H9 (cell line): ENCODE results near the gene PRR36. TPM values are rescaled to one million over a fixed set of nuclear protein-coding genes. Genes with fewer than 3 reads are reported as not detected.

Experiments
- DNase-seq: peaks from one replicate; pipeline ENCODE4 v3.0.0-alpha.2; 2017
- H2AFZ ChIP-seq: one replicate; pipeline ENCODE4 v1.6.1; 2013; ENCODE audit warnings: mild to moderate bottlenecking, low read length, control low read depth, moderate library complexity
- H2AK5ac ChIP-seq: 2 replicates; pipeline ENCODE4 v1.6.1; 2013; ENCODE audit warnings: low read length, control low read depth, mixed read lengths; ENCODE audit not compliant: insufficient read length
- H2BK120ac ChIP-seq: one replicate; pipeline ENCODE4 v1.6.1; 2013; ENCODE audit warnings: low read depth, mild to moderate bottlenecking, low read length, control low read depth, inconsistent platforms; ENCODE audit not compliant: poor library complexity, severe bottlenecking
- H2BK12ac ChIP-seq: 2 replicates; pipeline ENCODE4 v1.6.1; 2013; ENCODE audit warnings: low read length, control low read depth, mixed read lengths, low read depth; ENCODE audit not compliant: insufficient read length
- H2BK15ac ChIP-seq: 2 replicates; pipeline ENCODE4 v1.6.1; 2013; ENCODE audit warnings: low read depth, low read length, control low read depth
- H2BK20ac ChIP-seq: one replicate; pipeline ENCODE4 v1.6.1; 2013; ENCODE audit warnings: low read depth, mild to moderate bottlenecking, low read length, control low read depth, inconsistent platforms; ENCODE audit not compliant: poor library complexity, severe bottlenecking
- H2BK5ac ChIP-seq: 2 replicates; pipeline ENCODE4 v1.6.1; 2013; ENCODE audit warnings: low read length, control low read depth, mixed read lengths; ENCODE audit not compliant: insufficient read length
- H3K14ac ChIP-seq: 2 replicates; pipeline ENCODE4 v1.6.1; 2013; ENCODE audit warnings: low read length, control low read depth; ENCODE audit not compliant: insufficient read depth
- H3K18ac ChIP-seq: 2 replicates; pipeline ENCODE4 v1.6.1; 2013; ENCODE audit warnings: low read depth, mild to moderate bottlenecking, mixed read lengths, low read length, control low read depth; ENCODE audit not compliant: insufficient read length
- H3K23ac ChIP-seq: 2 replicates; pipeline ENCODE4 v1.6.1; 2013; ENCODE audit warnings: low read length, control low read depth, mixed read lengths, low read depth; ENCODE audit not compliant: insufficient read length
- H3K23me2 ChIP-seq: 2 replicates; pipeline ENCODE4 v1.6.1; 2013; ENCODE audit warnings: low read depth, mild to moderate bottlenecking, mixed read lengths, low read length, control low read depth; ENCODE audit not compliant: insufficient read length, poor library complexity, severe bottlenecking
- H3K27ac ChIP-seq: 2 replicates; pipeline ENCODE4 v1.5.1; 2013; ENCODE audit warnings: low read length, control low read depth, mixed read lengths, low read depth; ENCODE audit not compliant: insufficient read length
- H3K27me3 ChIP-seq: 2 replicates; pipeline ENCODE4 v1.6.1; 2013; ENCODE audit warnings: low read length, control low read depth, inconsistent platforms; ENCODE audit not compliant: insufficient read depth
- H3K4ac ChIP-seq: 2 replicates; pipeline ENCODE4 v1.6.1; 2013; ENCODE audit warnings: low read depth, mild to moderate bottlenecking, control low read depth, inconsistent platforms, low read length, moderate library complexity
- H3K4me1 ChIP-seq: 2 replicates; pipeline ENCODE4 v1.6.1; 2013; ENCODE audit warnings: low read length, control low read depth, inconsistent platforms; ENCODE audit not compliant: insufficient read depth
- H3K4me2 ChIP-seq: 2 replicates; pipeline ENCODE4 v1.6.1; 2013; ENCODE audit warnings: low read length, control low read depth, mixed read lengths; ENCODE audit not compliant: insufficient read length, insufficient read depth
- H3K56ac ChIP-seq: 2 replicates; pipeline ENCODE4 v1.6.1; 2013; ENCODE audit warnings: low read depth, mild to moderate bottlenecking, mixed read lengths, low read length, control low read depth; ENCODE audit not compliant: insufficient read length
- H3K79me1 ChIP-seq: 2 replicates; pipeline ENCODE4 v1.6.1; 2013; ENCODE audit warnings: low read depth, mild to moderate bottlenecking, moderate library complexity, low read length, control low read depth, inconsistent platforms; ENCODE audit not compliant: insufficient read depth, poor library complexity, severe bottlenecking
- H3K79me2 ChIP-seq: 2 replicates; pipeline ENCODE4 v1.6.1; 2013; ENCODE audit warnings: low read length, control low read depth, inconsistent platforms; ENCODE audit not compliant: insufficient read depth
- H3K9ac ChIP-seq: 2 replicates; pipeline ENCODE4 v1.6.1; 2013; ENCODE audit warnings: low read length, control low read depth, mixed read lengths; ENCODE audit not compliant: insufficient read length; ENCODE audit errors: extremely low read depth
- H3K9me3 ChIP-seq: one replicate; pipeline ENCODE4 v1.6.1; 2013; ENCODE audit warnings: low read depth, low read length, inconsistent platforms; ENCODE audit not compliant: control insufficient read depth
- H3T11ph ChIP-seq: one replicate; pipeline ENCODE4 v1.6.1; 2013; ENCODE audit warnings: mild to moderate bottlenecking, low read length, control low read depth, inconsistent platforms
- H4K20me1 ChIP-seq: one replicate; pipeline ENCODE4 v1.6.1; 2013; ENCODE audit not compliant: control insufficient read depth, insufficient read length, insufficient read depth
- H4K5ac ChIP-seq: 2 replicates; pipeline ENCODE4 v1.6.1; 2013; ENCODE audit warnings: low read depth, mild to moderate bottlenecking, mixed read lengths, low read length, control low read depth; ENCODE audit not compliant: insufficient read length
- H4K8ac ChIP-seq: replicated peaks from 2 replicates; pipeline ENCODE4 v1.6.1; 2013; ENCODE audit warnings: low read length, control low read depth, mixed read lengths, low read depth; ENCODE audit not compliant: insufficient read length
- H4K91ac ChIP-seq: 2 replicates; pipeline ENCODE4 v1.6.1; 2013; ENCODE audit warnings: low read depth, mild to moderate bottlenecking, moderate library complexity, mixed read lengths, low read length, control low read depth; ENCODE audit not compliant: insufficient read length
- H3K27ac Mint-ChIP-seq, 3 experiments: 2 replicates in 2 of 3; 3 replicates in 1 of 3; pipeline ENCODE4 v1.8.0; 2020 to 2021; ENCODE audit warnings: mixed read lengths in 3 of 3, mild to moderate bottlenecking in 1 of 3, moderate library complexity in 1 of 3
- H3K27me3 Mint-ChIP-seq: 2 replicates; pipeline ENCODE4 v1.8.0; 2021; ENCODE audit warnings: low read depth, mild to moderate bottlenecking, moderate library complexity, mixed read lengths
- H3K36me3 Mint-ChIP-seq, 3 experiments: 2 replicates in 2 of 3; 3 replicates in 1 of 3; pipeline ENCODE4 v1.8.0; 2020 to 2021; ENCODE audit warnings: low read depth in 3 of 3, mixed read lengths in 3 of 3; ENCODE audit not compliant: insufficient read depth in 1 of 3
- H3K4me1 Mint-ChIP-seq, 2 experiments: 2 replicates each; pipeline ENCODE4 v1.8.0; 2020; ENCODE audit warnings: mixed read lengths in 2 of 2
- H3K4me3 Mint-ChIP-seq, 2 experiments: 2 replicates in 1 of 2; 3 replicates in 1 of 2; pipeline ENCODE4 v1.8.0; 2020 to 2021; ENCODE audit warnings: mild to moderate bottlenecking in 2 of 2, mixed read lengths in 2 of 2, moderate library complexity in 1 of 2
- H3K9me3 Mint-ChIP-seq, 2 experiments: 2 replicates in 1 of 2; 3 replicates in 1 of 2; pipeline ENCODE4 v1.8.0; 2020; ENCODE audit warnings: mild to moderate bottlenecking in 2 of 2, mixed read lengths in 2 of 2, moderate library complexity in 1 of 2
- CTCF ChIP-seq: fragments of 200-600 bp; sonication (generic); conservative IDR thresholded peaks from 3 replicates; pipeline ENCODE4 v1.8.0; 2021; ENCODE audit warnings: antibody characterized with exemption, mild to moderate bottlenecking
- WGBS: extraction: QIAGEN DNeasy Blood & Tissue Kit; methylation state at CpG from one replicate; pipeline ENCODE4 v1.1.7; 2013; ENCODE audit warnings: missing lambda C conversion rate, low lambda C conversion rate, mixed read lengths; ENCODE audit not compliant: insufficient read length; ENCODE audit errors: extremely low coverage; 5-methylcytosine and 5-hydroxymethylcytosine counted together
- total RNA-seq: library from RNA; stranded (reverse); gene quantifications from 2 replicates; pipeline ENCODE4 v1.2.1, GENCODE V29; 2021

PRR36 gene
- total RNA-seq, 1 experiment from 2014 or later = 20.4 TPM

DNA sequence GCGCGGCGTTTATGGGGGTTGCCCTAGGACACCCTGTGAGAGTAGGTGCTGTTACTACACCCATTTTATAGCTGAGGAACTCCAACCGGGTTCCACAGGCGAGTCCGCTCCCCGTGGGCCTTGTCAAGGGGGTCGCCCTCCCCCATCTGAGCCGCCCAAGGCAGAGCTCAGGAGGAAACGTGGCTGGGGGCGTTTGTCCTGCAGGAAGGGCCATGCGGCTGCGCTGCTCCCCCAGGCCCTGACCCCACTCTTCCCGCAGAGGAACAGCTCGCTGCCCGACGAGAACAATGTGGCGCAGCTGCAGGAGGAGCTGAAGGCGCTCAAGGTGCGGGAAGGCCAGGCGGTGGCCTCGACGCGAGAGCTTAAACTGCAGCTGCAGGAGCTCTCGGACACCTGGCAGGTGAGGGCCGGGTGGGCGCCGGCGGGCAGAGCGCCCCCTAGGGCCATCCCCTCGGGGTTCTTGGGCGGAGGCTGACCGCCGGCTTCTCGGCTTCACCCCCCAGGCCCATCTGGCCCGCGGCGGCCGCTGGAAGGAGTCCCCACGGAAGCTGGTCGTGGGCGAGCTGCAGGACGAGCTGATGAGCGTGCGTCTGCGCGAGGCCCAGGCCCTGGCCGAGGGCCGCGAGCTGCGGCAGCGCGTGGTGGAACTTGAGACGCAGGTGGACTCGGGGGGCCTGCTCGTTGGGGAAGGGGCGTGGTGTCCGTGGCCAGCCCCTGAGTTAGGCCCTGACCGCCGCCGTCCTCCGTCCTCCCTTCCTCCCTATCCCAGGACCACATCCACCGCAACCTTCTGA is 12.4 kb downstream of the PRR36 start:
- no peak overlapping the region for H2BK20ac ChIP-seq
- WGBS = no CpG with 5 or more reads among the region's 63 CpGs
- H3K4ac ChIP-seq = no peak overlapping the region; the same call in 1 of the 2 replicates
- H2BK12ac ChIP-seq = no peak overlapping the region
- DNase-seq = peak; percentile 85
- H3K79me1 ChIP-seq = no peaks in the 10 kb centered on the region
- H2BK5ac ChIP-seq = no peak overlapping the region
- Mint-ChIP-seq H3K36me3 (no peaks in the 10 kb centered on the region; a peak in 1 of 7 replicates), H3K9me3 (no peaks in the 10 kb centered on the region), H3K27me3 (peaks cover 58% of the 10 kb centered on the region), H3K4me1 (peaks cover 13 to 43% of the 10 kb centered on the region in 2 experiments), H3K27ac (0 out of 7 replicates have a peak overlapping the region, but pooled peaks of 1 of the 3 experiments have one; percentile 37), H3K4me3 (peak overlapping the region; percentile 62 to 85)
- peaks cover 5% of the 10 kb centered on the region for H4K20me1 ChIP-seq
- no peak overlapping the region for H3K23ac ChIP-seq
- no peaks in the 10 kb centered on the region; the same call in 1 of the 2 replicates for H3K4me1 ChIP-seq
- H3K14ac ChIP-seq = peak overlapping the region; percentile 33; the same call in 1 of the 2 replicates
- H3K23me2 ChIP-seq = peaks cover 15% of the 10 kb centered on the region
- peaks cover 4% of the 10 kb centered on the region; the same call in 1 of the 2 replicates for H3K27me3 ChIP-seq
- peak overlapping the region; percentile 12 for H3K18ac ChIP-seq
- no peaks in the 10 kb centered on the region for H3K9me3 ChIP-seq
- no peak overlapping the region for H3K9ac ChIP-seq
- H3K27ac ChIP-seq = no peak overlapping the region
- no peak overlapping the region for H2AFZ ChIP-seq
- H2BK120ac ChIP-seq = no peak overlapping the region
- H4K5ac ChIP-seq = no peak overlapping the region
- H3K56ac ChIP-seq = no peak overlapping the region
- H3T11ph ChIP-seq = no peak overlapping the region
- H2AK5ac ChIP-seq = no peak overlapping the region
- peak; percentile 80 for TF ChIP-seq CTCF
- H4K8ac ChIP-seq = no peak overlapping the region
- H4K91ac ChIP-seq = no peak overlapping the region
- no peaks in the 10 kb centered on the region for H3K79me2 ChIP-seq
- peak overlapping the region; percentile 63 for H3K4me2 ChIP-seq
- no peak overlapping the region for H2BK15ac ChIP-seq
